Mucosa of rectum (tissue), 2 donors: ENCODE measurements around the gene ARHGAP6.

ENCODE experiments used
- H3K27ac ChIP-seq, 2 donors: one replicate each; pipeline ENCODE4 v1.7.0; 2013; ENCODE audit warnings: inconsistent platforms in 2 of 2, low read depth in 2 of 2, low read length in 2 of 2
- H3K27me3 ChIP-seq, 2 donors: one replicate each; pipeline ENCODE4 v1.7.0; 2013; ENCODE audit warnings: low read length in 2 of 2; ENCODE audit not compliant: control insufficient read depth in 2 of 2, insufficient read depth in 2 of 2
- H3K36me3 ChIP-seq, 2 donors: one replicate each; pipeline ENCODE4 v1.7.0; 2013; ENCODE audit warnings: low read length in 2 of 2; ENCODE audit not compliant: control insufficient read depth in 2 of 2, insufficient read depth in 2 of 2
- H3K4me1 ChIP-seq, 2 donors: one replicate each; pipeline ENCODE4 v1.7.0; 2013; ENCODE audit warnings: low read length in 2 of 2, mild to moderate bottlenecking in 1 of 2; ENCODE audit not compliant: control insufficient read depth in 2 of 2, insufficient read depth in 2 of 2
- H3K4me3 ChIP-seq, 2 donors: one replicate each; pipeline ENCODE4 v1.7.0; 2013; ENCODE audit warnings: low read length in 2 of 2
- H3K9ac ChIP-seq, 2 donors: one replicate each; pipeline ENCODE4 v1.7.0; 2013; ENCODE audit warnings: low read length in 2 of 2, low read depth in 1 of 2, mild to moderate bottlenecking in 1 of 2
- H3K9me3 ChIP-seq, 2 donors: one replicate each; pipeline ENCODE4 v1.7.0; 2013; ENCODE audit warnings: low read length in 2 of 2; ENCODE audit not compliant: control insufficient read depth in 2 of 2
- donor health status: healthy.
- donor health status: Normal muscosa, but diverticular disease.

Gene ARHGAP6

DNA sequence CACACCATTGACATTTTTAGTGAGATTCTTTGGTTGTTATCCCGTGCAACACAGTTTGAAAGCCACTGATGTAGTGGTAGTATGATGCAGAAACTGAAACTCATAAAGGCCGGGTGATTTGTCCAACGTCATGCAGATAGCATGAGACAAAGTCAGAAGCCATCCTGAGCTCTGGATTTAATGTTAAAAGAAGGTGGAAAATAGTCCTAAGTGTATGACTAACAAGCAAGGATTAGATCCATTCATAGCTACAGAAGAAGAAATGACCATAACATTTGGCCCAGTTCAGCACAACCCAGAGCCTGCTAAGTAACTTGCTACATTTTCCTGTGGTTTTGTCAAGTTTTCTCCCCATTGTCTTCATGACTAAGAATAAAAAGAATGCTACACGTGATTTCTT, 230.2 kb downstream of the ARHGAP6 start:
- Histone ChIP-seq H3K4me1 (no peaks in the 10 kb centered on the region), H3K9me3 (no peaks in the 10 kb centered on the region), H3K36me3 (no peaks in the 10 kb centered on the region), H3K27ac (no peak overlapping the region), H3K27me3 (no peaks in the 10 kb centered on the region), H3K9ac (no peak overlapping the region), H3K4me3 (no peak overlapping the region)

DNA sequence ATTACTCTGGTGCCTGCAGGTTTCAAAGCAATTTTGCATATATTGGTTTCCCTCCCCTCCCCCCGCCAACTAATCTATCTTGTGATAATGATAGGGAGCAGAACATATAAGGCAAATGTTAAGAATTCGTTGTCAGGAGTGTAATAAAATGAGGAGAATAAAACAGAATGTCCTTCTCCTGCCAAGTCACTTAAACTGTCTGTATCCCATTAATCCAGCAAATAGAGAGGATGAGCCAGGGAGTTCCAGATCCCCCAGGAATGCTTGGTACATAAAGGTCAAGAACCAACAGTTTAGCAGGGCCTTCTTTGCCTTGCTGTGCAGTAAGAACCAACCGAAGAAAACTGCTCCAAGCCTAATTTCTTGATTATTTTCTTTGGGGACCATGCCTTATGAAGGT, 231.1 kb downstream of the ARHGAP6 start:
- Histone ChIP-seq H3K4me1 (no peaks in the 10 kb centered on the region), H3K36me3 (no peaks in the 10 kb centered on the region), H3K9ac (no peak overlapping the region), H3K27ac (no peak overlapping the region), H3K9me3 (no peaks in the 10 kb centered on the region), H3K27me3 (no peaks in the 10 kb centered on the region), H3K4me3 (no peak overlapping the region)

DNA sequence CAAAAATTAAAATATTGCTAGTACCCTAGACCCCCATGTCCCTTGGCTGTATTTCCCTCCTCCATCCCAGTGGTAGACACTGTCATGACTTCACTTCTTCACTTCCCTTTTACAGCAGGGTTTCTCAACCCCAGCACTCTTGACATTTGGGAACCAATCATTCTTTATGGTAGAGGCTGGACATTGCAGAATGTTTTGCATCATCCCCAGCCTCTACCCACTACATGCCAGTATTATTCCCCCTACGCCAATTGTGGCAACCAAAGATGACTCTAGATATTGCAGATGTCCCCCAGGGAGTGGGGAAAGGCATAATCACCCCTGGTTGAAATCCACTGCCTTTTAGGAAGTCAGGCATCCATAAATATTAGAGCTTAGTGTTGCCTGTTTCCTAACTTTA, 233.9 kb downstream of the ARHGAP6 start:
- Histone ChIP-seq H3K27ac (no peak overlapping the region), H3K4me3 (no peak overlapping the region), H3K27me3 (peaks cover 0 to 2% of the 10 kb centered on the region in 2 donors), H3K4me1 (peaks cover 0 to 5% of the 10 kb centered on the region in 2 donors), H3K36me3 (no peaks in the 10 kb centered on the region), H3K9ac (no peak overlapping the region), H3K9me3 (no peaks in the 10 kb centered on the region)

DNA sequence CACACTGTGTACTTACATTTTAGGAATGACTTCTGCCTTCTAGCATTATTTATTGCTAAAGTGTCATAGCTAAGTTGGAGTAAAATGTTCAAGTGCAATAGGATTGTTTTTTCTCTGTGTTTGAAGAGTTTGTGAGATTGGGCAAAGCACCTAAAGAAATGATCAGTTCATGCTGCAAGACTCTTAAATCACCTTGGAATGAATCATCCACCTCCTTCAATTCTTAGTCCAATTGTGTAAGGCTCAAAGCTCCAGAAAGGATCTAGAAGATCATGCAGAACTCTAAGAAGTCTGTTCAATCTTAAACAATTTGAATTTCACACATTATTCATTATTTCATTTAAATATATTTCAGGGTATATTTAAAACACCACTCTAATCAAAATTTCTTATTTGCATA, 235.4 kb downstream of the ARHGAP6 start:
- no peak overlapping the region for H3K27ac ChIP-seq
- peaks cover 0 to 5% of the 10 kb centered on the region in 2 donors for H3K4me1 ChIP-seq
- H3K9me3 ChIP-seq, result no peaks in the 10 kb centered on the region
- peaks cover 0 to 2% of the 10 kb centered on the region in 2 donors for H3K27me3 ChIP-seq
- no peaks in the 10 kb centered on the region for H3K36me3 ChIP-seq
- no peak overlapping the region for H3K9ac ChIP-seq
- H3K4me3 ChIP-seq, result no peak overlapping the region

DNA sequence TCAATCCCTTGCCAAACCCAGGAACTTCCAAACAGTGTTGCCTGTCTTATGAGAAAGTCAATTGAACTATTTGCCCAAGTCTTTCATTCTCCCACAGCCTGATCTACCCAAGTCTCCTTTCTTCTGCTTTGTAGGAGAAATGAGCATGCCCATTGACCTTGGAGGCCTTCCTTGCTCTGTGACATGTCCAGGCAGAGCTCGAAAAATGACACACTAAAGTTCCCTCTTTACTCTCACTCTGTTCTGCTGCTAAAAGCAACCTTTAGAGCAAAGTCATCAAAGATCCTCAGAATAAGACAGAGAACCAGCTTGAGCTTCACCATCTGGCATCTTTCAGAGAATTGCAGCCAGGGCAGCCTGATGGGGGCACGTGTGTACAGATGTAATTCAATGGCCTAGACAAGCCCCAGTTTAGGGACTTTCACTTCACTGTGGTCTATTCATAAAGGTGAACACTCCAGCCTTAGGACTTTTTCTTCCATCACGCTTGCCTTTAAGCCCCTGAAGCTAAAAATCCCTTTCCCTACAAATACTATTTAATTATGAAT, 236.1 kb downstream of the ARHGAP6 start:
- Histone ChIP-seq H3K36me3 (no peaks in the 10 kb centered on the region), H3K9ac (no peak overlapping the region), H3K9me3 (no peaks in the 10 kb centered on the region), H3K27me3 (peaks cover 0 to 2% of the 10 kb centered on the region in 2 donors), H3K27ac (no peak overlapping the region), H3K4me3 (no peak overlapping the region), H3K4me1 (peaks cover 0 to 5% of the 10 kb centered on the region in 2 donors)

DNA sequence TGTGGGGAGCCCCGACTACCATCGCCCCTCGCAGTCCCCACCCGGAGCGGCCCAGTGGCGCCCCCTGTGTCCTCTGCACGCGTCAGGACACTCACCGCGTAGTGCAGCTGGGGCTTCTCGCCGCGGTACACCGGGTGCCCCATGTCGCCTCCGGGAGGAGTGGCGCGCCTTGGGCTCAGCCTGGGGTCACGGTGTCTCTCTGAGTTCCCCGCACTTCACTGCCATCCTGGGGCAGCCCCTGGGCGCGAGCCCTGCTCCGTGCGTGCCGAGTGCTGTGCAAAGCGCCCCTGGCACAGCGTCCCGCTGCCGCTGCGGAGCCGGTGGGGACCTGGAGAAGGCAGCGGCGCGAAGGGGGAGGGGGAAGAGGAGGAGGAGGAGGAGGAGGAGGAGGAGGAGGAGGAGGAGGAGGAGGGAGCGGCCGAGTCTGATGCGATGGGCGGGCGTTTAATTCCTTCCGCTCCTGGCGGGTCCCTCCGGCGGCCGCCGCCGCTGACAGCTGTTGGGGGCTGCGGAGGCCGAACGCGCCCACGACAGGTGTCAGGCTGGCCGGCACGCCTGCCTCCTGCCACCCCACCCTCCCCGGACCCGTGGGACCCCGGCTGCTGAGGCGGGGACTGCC, 238.2 kb downstream of the ARHGAP6 start:
- peak overlapping the region; percentile 34 to 68 for H3K27ac ChIP-seq
- H3K4me3 ChIP-seq, result peak overlapping the region; percentile 45 to 55
- no peaks in the 10 kb centered on the region for H3K36me3 ChIP-seq
- H3K9ac ChIP-seq, result peak overlapping the region in 1 of 2 donors; percentile 34
- peaks cover 0 to 8% of the 10 kb centered on the region in 2 donors for H3K4me1 ChIP-seq
- no peaks in the 10 kb centered on the region for H3K9me3 ChIP-seq
- peaks cover 2 to 3% of the 10 kb centered on the region in 2 donors for H3K27me3 ChIP-seq

DNA sequence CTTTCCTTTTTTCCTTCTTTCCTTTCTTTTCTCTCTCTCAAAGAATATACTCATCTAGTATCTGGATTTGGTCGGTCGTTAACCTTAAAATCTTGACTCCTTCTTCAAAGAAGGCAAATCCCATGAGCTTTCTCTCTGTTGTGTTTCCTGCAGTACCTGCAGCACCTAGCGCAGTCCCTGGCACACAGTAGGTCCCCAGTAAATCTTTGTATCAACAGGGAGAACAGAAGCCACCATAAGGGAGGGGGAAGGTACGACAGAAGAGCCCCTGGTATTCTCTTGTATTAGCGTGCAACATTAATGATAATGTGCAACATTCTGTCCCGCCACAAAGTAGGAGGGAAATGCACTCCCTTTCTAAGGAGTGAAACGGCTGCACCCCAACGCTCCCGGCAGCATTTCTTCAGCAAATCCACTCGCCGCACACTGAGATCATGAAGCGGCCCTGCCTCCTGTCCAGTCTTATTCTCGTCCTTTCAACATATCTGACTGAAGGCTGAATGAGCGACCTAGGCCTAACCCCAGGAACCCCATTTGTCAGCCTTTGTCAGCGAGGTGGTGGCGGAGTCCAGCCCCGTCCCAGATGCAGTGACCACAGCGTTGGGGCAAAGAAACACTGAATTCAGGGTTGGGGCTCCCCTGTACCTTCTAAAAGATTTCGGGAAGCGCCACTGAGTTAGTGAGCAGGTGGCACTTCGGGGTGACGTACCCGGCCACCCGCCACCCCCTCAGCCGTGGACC, 238.8 kb downstream of the ARHGAP6 start:
- H3K27me3 ChIP-seq, result peaks cover 2 to 3% of the 10 kb centered on the region in 2 donors
- peak overlapping the region; percentile 17 to 34 for H3K9ac ChIP-seq
- H3K27ac ChIP-seq, result peak overlapping the region; percentile 34 to 68
- H3K4me3 ChIP-seq, result peak overlapping the region; percentile 45 to 55
- H3K9me3 ChIP-seq, result no peaks in the 10 kb centered on the region
- H3K36me3 ChIP-seq, result no peaks in the 10 kb centered on the region
- peaks cover 0 to 8% of the 10 kb centered on the region in 2 donors for H3K4me1 ChIP-seq

DNA sequence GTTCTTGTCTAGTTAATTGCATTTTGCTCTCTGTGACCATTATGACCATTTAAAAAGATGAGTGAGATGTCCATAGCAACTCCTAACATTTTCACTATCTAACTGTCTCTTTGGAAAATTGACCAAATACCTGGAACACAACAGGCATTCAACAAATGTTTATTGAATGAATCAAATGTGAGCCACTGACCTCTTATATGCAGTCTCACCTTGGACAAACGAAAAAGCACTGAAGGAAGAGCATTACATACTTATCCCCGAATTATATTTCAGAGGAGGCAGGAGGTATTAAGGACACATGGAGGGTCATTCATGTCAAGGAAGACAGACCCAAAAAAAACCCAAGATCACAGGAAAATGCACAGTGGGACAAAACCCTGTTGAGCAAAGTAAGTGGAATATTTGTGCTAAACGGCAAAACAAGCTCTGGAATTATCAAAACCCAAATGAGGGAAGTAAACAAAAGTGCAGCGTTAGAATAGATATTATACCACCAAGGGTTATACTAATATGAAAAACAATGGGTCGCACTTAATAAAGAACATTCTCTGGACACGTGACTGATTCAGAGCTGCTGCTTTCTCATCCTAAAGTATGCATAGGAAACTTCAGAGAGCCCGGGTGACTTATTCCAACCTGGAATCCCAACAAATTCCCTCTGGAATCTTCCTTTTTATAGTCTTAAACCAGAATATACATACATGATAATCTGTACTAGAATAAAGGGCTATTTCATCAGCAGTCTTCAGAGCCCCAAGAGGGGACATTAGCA, 240.6 kb downstream of the ARHGAP6 start:
- no peaks in the 10 kb centered on the region for H3K36me3 ChIP-seq
- no peaks in the 10 kb centered on the region for H3K9me3 ChIP-seq
- H3K9ac ChIP-seq, result no peak overlapping the region
- H3K4me1 ChIP-seq, result peaks cover 0 to 8% of the 10 kb centered on the region in 2 donors
- peaks cover 2 to 3% of the 10 kb centered on the region in 2 donors for H3K27me3 ChIP-seq
- no peak overlapping the region for H3K27ac ChIP-seq
- no peak overlapping the region for H3K4me3 ChIP-seq

DNA sequence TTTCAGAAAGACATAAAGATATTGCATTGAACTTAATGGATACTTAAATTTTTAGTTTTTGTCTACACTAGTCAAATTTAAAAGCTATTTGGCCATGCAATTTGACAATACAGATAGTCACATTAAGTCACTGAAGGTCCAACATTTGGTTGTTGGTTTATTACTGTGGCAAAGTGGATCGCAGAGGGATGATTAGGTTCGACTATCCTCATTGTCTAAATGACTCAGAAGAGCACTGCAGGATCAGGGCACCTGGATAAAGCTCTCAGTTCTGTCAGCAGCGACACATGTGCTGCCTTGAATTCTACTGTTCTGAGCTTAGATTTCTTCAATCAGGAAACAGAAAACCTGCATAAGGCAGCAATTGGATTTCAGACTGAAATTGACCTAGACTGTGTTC, 241.8 kb downstream of the ARHGAP6 start:
- Histone ChIP-seq H3K9ac (no peak overlapping the region), H3K9me3 (no peaks in the 10 kb centered on the region), H3K27ac (peak overlapping the region in 1 of 2 donors; percentile 24), H3K36me3 (no peaks in the 10 kb centered on the region), H3K27me3 (peaks cover 2 to 3% of the 10 kb centered on the region in 2 donors), H3K4me1 (peaks cover 0 to 8% of the 10 kb centered on the region in 2 donors), H3K4me3 (no peak overlapping the region)
